ENCODE data around the gene UBE3B.

GRCh38 chr12:109440851-109441490, 36.5 kb upstream of the UBE3B start:
- TF ChIP-seq, protein P1, sequence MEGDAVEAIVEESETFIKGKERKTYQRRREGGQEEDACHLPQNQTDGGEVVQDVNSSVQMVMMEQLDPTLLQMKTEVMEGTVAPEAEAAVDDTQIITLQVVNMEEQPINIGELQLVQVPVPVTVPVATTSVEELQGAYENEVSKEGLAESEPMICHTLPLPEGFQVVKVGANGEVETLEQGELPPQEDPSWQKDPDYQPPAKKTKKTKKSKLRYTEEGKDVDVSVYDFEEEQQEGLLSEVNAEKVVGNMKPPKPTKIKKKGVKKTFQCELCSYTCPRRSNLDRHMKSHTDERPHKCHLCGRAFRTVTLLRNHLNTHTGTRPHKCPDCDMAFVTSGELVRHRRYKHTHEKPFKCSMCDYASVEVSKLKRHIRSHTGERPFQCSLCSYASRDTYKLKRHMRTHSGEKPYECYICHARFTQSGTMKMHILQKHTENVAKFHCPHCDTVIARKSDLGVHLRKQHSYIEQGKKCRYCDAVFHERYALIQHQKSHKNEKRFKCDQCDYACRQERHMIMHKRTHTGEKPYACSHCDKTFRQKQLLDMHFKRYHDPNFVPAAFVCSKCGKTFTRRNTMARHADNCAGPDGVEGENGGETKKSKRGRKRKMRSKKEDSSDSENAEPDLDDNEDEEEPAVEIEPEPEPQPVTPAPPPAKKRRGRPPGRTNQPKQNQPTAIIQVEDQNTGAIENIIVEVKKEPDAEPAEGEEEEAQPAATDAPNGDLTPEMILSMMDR (IDR thresholded peaks at IDR 0.05) = no peak
- no peak for TF ChIP-seq POLR2A (IDR thresholded peaks at IDR 0.05)
